ENCODE results near the gene LRRC23.

The LRRC23 gene

DNA sequence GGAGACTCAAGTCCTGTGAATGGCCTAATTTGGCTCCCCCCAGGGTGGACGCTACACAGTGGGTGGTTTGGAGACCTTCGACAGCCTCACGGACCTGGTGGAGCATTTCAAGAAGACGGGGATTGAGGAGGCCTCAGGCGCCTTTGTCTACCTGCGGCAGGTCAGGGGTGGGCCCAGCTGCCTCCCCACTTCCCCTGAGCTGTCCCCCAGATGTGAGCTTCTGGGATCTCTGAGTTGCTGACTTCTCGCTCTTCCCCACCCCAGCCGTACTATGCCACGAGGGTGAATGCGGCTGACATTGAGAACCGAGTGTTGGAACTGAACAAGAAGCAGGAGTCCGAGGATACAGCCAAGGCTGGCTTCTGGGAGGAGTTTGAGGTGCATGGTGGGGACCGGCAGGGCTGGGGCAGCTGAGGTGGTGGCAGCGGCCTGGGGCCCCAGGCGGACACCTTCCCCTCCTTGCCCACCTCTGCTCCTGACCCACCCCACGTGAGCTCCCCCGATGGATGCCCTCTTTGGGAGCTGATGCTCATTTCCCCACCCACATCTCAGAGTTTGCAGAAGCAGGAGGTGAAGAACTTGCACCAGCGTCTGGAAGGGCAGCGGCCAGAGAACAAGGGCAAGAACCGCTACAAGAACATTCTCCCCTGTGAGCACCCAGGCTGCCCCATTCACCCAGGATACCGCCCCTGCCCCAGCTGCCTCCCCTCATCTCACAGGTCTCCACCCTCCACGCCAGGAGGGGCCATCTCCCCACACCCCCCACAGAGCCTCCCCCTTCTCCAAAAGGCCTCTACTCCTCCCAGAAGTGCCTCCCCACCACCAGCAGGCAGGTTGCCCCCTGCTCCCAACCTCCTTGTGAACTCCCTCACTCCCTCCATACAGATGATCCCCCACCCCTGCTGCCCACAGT is 50.7 kb downstream of the LRRC23 start:
- no peak for DNase-seq (ENCODE audit: low read depth in 1 of 2, low spot score in 1 of 2)

DNA sequence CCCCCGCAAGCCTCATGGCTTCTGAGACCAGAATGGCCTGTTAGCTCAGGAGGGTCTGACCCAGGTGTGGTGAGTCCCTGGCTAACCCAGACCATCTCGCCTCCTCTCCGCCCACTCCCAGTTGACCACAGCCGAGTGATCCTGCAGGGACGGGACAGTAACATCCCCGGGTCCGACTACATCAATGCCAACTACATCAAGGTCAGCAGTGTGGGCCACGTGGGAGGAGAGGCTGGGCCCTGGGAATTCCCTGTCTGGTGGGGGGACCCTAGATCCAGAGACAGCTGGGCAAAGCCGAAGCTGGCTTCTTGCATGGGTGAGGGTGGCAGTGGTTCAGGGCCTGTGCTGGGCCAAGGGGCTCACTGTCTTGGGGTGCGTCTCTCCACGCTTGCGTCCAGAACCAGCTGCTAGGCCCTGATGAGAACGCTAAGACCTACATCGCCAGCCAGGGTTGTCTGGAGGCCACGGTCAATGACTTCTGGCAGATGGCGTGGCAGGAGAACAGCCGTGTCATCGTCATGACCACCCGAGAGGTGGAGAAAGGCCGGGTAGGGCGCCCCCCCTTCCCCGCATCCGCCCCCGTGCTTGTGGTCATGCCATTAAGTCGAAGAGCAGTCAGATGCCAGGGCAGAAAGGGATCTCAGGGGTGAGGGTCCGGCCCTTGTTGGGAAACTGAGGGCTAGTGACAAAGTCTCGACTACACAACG is 51.6 kb downstream of the LRRC23 start:
- DNase-seq (ENCODE audit: low read depth in 1 of 2, low spot score in 1 of 2): no peak

DNA sequence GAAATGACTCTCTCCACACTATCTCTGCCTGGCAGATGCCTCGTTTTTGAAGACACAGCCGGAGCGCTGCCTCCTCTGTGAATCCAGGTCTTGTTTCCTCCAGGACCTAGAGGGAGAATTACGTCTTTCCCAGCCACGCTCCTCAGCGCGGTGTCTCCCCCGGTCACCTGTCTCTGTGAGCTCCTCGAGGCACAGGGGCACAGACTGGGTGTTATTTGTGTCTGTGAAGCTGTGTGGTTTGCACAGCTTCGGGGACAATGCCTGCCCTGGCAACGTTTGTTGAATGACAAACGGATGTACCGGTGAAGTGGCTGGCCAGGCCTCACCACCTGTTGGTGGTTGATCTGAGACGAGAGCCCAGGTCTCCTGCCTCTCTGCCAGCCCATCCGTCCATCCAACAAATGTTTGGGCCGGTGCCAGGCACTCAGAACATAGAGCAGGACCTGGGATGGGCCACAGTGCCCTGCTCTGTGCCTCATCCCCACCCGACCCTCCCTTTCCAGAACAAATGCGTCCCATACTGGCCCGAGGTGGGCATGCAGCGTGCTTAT is 52.6 kb downstream of the LRRC23 start:
- no peak for DNase-seq (ENCODE audit: low read depth in 1 of 2, low spot score in 1 of 2)

DNA sequence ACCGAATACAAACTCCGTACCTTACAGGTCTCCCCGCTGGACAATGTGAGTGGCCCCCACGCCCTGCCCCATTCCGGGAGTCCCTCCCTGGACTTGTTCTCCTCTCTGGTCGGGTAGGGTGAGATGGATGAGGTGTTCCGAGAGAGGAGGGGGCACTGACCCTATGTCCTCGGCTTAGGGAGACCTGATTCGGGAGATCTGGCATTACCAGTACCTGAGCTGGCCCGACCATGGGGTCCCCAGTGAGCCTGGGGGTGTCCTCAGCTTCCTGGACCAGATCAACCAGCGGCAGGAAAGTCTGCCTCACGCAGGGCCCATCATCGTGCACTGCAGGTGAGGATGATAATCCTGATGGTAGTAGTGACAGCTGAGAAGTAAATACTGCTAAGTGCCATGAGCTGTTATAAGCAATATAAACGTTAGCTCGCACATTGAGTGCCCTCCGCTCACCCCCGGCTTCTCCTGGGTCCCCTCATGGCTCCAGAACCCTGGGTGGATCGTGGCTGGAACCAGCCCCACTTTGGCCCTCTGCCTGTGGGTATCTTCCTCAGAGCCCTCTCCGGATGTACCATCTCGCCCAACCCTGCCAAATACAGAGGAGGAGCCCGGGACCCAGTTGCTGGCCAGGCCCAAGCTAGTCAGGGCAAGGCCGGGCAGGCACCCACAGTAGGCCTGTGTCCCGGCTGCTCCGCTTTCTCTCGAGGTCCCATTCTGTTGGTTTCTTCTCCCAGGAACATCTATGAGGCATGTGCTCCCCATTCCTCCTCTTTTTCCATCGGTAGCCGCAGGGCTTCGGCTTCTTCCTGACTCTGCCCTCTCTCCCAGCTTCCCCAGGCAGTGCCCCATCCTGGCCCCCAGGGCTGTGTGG is 53.4 kb downstream of the LRRC23 start:
- no peak for DNase-seq (ENCODE audit: low read depth in 1 of 2, low spot score in 1 of 2)

DNA sequence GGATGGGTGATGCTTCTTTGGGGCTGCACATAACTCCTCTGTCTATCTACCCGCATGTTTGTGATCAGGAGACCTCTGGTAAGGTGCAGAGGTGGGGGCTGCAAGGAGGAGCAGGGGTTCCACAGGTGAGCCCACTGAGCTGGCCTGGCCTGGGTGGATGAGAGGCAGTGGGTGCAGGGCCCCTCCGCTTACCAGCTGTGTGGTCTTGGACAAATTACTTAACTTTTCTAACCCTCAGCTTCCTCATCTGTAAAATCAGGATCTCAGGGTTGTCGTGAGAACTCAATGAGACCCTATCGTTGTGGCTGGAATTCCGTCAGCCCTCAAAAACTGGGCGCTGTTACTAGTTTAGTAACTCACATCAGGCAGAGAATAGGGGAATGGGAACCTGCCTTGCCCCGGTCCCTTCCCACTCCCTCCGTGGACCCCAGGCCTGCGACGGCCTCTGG is 54.0 kb downstream of the LRRC23 start:
- no peak for DNase-seq (ENCODE audit: low read depth in 1 of 2, low spot score in 1 of 2)

DNA sequence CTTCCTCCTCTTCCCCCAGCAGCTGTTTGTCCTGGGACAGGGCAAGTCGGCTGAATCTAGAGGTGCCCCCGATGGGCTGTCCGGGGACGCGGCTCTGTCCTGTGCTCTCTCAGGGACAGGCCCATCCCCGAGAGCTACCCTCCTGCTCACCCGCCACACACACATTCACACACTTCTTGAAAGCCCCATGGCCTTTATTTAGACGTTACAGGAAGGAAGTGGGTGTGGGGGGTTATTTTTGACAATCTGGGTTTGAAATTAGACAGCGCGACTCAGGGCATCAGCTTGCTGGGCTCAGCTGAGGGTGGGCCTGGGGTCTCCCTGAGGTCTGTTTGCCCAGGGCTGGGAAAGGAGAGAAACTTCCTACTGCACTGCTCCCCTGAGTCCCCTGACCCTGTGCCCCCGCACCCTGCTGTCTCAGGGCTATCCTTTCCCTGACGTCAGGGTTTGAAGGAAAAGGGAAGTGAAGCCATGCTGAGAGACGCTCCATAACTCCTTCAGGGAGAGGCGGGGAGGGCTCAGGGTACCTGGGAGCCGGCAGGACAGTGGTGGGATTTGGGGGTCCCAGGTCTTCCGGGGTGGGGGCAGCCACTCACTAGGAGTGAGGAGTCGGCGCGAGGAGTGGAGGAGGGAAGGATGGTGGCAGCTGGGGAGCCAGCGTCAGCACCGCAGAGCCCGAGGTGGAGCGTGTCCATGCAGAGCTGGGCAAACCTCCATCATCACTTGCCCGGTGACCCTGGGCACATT is 54.6 kb downstream of the LRRC23 start:
- DNase-seq (ENCODE audit: low read depth in 1 of 2, low spot score in 1 of 2): no peak

DNA sequence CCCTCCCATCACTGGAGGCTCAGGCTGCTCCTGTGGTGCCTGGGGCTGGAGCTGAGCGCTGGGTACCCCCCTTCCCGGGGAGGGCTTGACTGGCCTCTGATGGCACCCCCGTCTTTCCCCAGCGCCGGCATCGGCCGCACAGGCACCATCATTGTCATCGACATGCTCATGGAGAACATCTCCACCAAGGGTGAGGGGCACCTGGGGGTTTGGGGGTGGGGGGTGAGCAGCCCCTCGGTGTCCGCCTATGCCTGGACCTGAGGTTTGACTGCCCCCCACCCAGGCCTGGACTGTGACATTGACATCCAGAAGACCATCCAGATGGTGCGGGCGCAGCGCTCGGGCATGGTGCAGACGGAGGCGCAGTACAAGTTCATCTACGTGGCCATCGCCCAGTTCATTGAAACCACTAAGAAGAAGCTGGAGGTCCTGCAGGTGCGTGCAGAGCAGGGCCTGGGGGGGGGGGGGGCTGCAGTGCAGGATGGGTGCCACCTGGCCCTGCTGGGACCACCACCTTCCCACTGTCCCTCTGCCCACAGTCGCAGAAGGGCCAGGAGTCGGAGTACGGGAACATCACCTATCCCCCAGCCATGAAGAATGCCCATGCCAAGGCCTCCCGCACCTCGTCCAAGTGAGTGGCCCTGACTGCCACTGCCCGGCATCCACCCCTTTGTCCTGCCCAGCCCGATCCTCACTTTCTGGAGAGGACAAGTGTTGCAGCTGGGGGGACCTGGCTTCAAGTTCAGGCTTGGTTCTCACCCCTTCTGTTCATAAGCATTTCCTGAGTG is 55.4 kb downstream of the LRRC23 start:
- no peak for DNase-seq (ENCODE audit: low read depth in 1 of 2, low spot score in 1 of 2)

DNA sequence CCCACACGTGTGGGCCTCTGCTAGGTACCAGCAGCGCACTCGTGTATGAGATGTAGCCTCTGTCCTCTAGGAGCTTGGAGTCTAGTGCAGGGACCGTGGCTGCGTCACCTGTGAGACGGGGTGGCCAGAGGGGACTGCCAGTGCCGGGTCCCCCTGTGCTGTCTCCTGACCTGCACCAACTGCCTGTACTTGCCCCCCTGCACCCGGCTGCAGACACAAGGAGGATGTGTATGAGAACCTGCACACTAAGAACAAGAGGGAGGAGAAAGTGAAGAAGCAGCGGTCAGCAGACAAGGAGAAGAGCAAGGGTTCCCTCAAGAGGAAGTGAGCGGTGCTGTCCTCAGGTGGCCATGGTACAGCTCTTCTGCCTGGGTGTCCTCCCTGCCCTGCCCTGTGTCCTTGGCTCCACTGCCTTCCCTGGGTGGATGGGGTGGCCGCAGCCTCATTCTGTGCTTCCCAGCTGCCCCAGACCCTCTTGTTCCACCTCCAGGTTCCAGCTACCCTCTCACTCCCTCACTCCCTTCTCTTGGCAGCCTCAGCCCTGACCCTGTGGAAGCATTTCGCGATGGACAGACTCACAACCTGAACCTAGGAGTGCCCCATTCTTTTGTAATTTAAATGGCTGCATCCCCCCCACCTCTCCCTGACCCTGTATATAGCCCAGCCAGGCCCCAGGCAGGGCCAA is 56.1 kb downstream of the LRRC23 start:
- no peak for DNase-seq (ENCODE audit: low read depth in 1 of 2, low spot score in 1 of 2)

DNA sequence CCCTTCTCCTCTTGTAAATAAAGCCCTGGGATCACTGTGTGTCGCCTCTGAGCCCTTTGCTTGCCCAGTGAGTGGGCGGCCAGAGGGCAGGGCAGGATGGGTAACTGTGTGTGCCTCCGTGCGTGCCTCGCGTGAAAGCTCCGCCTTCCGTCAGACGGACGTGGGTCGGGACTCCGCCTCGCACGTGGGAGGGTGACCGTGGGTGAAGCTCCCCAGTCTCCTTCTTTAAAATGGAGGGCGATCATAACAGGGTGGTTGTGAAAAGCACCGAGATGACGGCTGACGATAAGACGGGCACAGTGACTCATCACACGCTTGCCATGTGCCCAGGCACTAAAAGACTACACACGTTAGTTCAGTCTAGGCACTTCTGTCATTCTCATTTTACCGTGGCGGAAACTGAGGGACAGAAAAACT is 56.7 kb downstream of the LRRC23 start:
- peak; percentile 84 to 90 for DNase-seq (ENCODE audit: low read depth in 1 of 2, low spot score in 1 of 2)

DNA sequence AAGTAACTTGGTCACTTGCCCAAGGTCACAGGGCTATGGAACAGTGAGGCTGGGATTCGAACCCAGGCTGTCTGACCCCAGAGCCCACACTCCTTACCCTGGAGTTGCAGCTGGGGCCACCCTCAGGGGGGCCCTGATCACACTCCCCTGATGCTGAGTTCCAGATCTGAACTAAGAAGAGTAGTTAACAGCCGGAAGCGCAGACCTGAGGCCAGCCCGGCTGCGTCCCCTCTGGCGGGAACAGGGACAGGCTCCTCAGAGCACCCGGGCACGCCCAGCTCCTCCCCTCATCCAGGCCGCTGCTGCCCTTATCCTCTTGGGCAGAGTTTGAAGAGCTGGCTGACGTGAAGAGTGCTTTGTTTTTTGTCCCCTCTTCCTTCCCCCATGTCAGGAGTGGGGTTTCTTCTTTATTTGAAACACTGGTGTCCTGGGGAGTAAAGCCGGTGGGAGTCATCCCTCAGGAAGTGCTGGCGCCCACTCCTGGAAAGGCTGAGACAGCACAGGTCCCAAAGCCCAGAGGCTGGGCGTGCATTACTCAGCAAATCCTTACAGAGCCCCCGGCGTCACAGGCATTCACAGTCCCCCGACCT is 57.2 kb downstream of the LRRC23 start:
- no peak for DNase-seq (ENCODE audit: low read depth in 1 of 2, low spot score in 1 of 2)

DNA sequence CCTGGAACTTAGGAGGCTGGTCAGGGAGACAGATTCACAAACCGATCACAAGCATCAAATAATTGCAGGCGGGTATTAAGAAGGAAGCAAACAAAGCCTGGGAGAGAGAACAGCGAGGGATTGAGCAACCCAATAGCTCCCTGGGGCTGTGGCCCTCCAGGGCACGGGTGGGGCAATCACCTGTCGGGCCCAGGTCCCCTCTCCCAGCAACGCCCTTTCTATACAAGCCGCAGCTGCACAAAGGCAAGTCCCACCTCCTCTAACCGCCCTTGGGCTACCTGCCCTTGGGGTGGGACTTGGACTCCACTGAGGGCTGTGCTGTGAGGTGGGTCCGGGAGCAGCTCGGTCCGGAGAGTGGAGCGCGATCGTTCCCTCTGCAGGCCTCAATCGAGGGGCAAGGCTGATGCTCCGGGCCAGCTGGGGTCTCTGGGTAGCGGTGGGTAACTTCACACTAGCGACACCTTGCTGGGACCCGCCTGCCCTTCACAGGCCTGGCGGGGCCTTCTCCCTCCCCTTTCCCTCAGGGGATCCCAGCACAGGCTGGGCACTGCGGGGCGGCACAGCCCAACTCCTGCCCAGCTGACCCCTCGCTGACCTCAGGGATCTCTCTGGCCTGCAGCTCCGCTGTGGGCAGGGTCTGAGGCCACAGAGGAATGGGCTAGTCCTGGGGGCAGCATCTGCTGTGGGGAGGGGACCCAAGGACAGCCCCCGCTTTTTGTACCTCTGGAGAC is 57.8 kb downstream of the LRRC23 start:
- DNase-seq (ENCODE audit: low read depth in 1 of 2, low spot score in 1 of 2): no peak

DNA sequence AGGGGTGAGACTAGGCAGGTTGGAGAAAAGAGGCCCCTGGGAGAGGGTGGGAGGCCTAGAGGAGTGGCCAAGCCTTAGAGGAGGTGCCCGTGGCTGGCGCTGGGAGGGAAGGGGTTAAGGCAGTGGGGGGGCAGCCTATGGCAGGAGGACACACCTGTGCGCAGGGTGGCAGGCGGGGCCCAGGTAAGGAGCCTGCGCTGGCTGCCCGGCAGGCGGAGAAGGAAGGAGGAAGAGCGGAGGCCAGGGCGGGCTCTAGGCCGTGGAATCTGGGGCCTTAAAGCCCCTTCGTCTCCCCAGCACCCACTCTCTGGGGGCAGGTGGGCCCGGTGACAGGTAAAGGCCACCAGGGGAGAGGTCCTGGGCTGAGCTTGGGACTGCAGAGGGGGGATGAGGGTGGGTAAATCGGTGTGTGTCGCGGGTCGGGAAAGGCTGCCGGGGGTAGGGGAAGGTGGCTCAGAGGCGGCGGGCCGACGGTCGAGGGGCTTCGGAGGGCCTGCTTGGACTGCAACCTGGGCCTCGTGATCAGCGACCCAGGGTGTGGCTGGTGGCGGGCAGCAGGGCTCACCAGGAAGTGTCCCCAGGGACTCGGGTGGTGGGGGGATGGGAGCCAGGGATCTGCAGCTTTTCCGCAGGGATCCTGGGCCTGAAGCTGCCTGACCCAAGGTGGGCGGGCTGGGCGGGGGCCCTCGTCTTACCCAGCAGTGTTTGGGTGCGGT is 58.6 kb downstream of the LRRC23 start:
- no peak for DNase-seq (ENCODE audit: low read depth in 1 of 2, low spot score in 1 of 2)
